PC-9 (cell line): ENCODE data around the gene DCAF17. TPM values are rescaled to one million over a fixed set of nuclear protein-coding genes. Genes with fewer than 3 reads are reported as not detected.
"Not testable (repeated sequence)": the region's sequence is repeated elsewhere in the genome, so short reads cannot be mapped to it uniquely, and the experiment has no call there.

Experiments used
- BruUV-seq: library from RNA; stranded (reverse); fragments of 400-500 nt; replicated peaks from 2 replicates; lab custom pipeline; 2021; lab: Mats Ljungman, UMichigan
- CTCF ChIA-PET: fragments of 300-600 bp; sonication (Branson Sonifier 250); formaldehyde crosslinking; loops from one replicate; lab custom pipeline; 2022; ENCODE audit warnings: antibody characterized with exemption; lab: Charles Lee
- POLR2A ChIA-PET: fragments of 300-600 bp; sonication (Branson Sonifier 250); formaldehyde crosslinking; loops from one replicate; lab custom pipeline; 2022; ENCODE audit warnings: antibody characterized with exemption; ENCODE audit not compliant: unreplicated experiment; lab: Charles Lee
- DNase-seq, 2 experiments: peaks; one replicate each; pipeline versions ENCODE4 v3.0.0 to v3.0.0-alpha.2; 2015 to 2022; ENCODE audit warnings: mixed read lengths in 1 of 2
- H2AFZ ChIP-seq: fragments of 200-600 bp; sonication (generic); 2 replicates; pipeline ENCODE4 v1.8.1; 2017; ENCODE audit warnings: antibody characterized with exemption
- H3F3A ChIP-seq: fragments of 200-600 bp; sonication (generic); 2 replicates; pipeline ENCODE4 v1.8.1; 2017; ENCODE audit warnings: antibody characterized with exemption, mild to moderate bottlenecking, low read depth; ENCODE audit not compliant: insufficient read depth
- H3K27ac ChIP-seq: fragments of 200-600 bp; sonication (generic); 2 replicates; pipeline ENCODE4 v1.6.1; 2016; ENCODE audit warnings: mixed run types
- H3K27me3 ChIP-seq: fragments of 200-600 bp; sonication (generic); 2 replicates; pipeline ENCODE4 v1.6.1; 2016; ENCODE audit warnings: low read depth, mixed run types; ENCODE audit not compliant: insufficient read depth
- H3K36me3 ChIP-seq: fragments of 200-600 bp; sonication (generic); 2 replicates; pipeline ENCODE4 v1.6.1; 2016; ENCODE audit warnings: low read depth, mixed run types
- H3K4me1 ChIP-seq: fragments of 200-600 bp; sonication (generic); replicated peaks from 2 replicates; pipeline ENCODE4 v1.6.1; 2016; ENCODE audit warnings: mixed run types; ENCODE audit not compliant: insufficient read depth
- H3K4me2 ChIP-seq: fragments of 200-600 bp; sonication (generic); 2 replicates; pipeline ENCODE4 v1.6.1; 2017; ENCODE audit warnings: mixed run types
- H3K4me3 ChIP-seq: fragments of 200-600 bp; sonication (generic); 2 replicates; pipeline ENCODE4 v1.6.1; 2016; ENCODE audit warnings: mixed run types
- H3K79me2 ChIP-seq: fragments of 200-600 bp; sonication (generic); 2 replicates; pipeline ENCODE4 v1.6.1; 2017; ENCODE audit warnings: low read depth, mixed run types
- H3K9me2 ChIP-seq: fragments of 200-600 bp; sonication (generic); 2 replicates; pipeline ENCODE4 v1.8.1; 2017; ENCODE audit warnings: mild to moderate bottlenecking; ENCODE audit not compliant: insufficient read depth
- H3K9me3 ChIP-seq: fragments of 200-600 bp; sonication (generic); 2 replicates; pipeline ENCODE4 v1.8.1; 2016; ENCODE audit warnings: low read depth; ENCODE audit not compliant: insufficient read depth
- H4K20me1 ChIP-seq: fragments of 200-600 bp; sonication (generic); 2 replicates; pipeline ENCODE4 v1.8.1; 2017; ENCODE audit not compliant: insufficient read depth
- CTCF ChIP-seq: fragments of 200-600 bp; sonication (generic); conservative IDR thresholded peaks from 2 replicates; pipeline ENCODE4 v1.6.1; 2017; ENCODE audit warnings: mixed run types, antibody characterized with exemption, mild to moderate bottlenecking, moderate library complexity
- EZH2 ChIP-seq: fragments of 200-600 bp; sonication (generic); IDR thresholded peaks from 2 replicates; pipeline ENCODE4 v1.8.0; 2017; ENCODE audit warnings: antibody characterized with exemption, low read depth
- intact Hi-C: fragments of 100-400 bp; cut with micrococcal nuclease; formaldehyde crosslinking; loops from one replicate; pipeline ENCODE4 v1.10.0; 2022; ENCODE audit not compliant: unreplicated experiment
- total RNA-seq: library from RNA; stranded (reverse); gene quantifications from 2 replicates; pipeline ENCODE4 v1.2.3, GENCODE V29; 2021

The DCAF17 gene
- total RNA-seq, 1 experiment from 2014 or later: 22.0 TPM

- Histone ChIP-seq H3K4me2 (no peak overlapping the region), H3K36me3 (no peaks in the 10 kb centered on the region), H3K27me3 (no peaks in the 10 kb centered on the region), H3K4me3 (no peak overlapping the region), H3K27ac (no peak overlapping the region), H3K4me1 (peaks cover 22% of the 10 kb centered on the region), H2AFZ (no peak overlapping the region), H3K9me3 (no peaks in the 10 kb centered on the region), H3K9me2 (no peaks in the 10 kb centered on the region; the same call in 1 of the 2 replicates), H3K79me2 (peaks cover 14% of the 10 kb centered on the region), H4K20me1 (no peaks in the 10 kb centered on the region), H3F3A (peaks cover 7% of the 10 kb centered on the region)
- ChIA-PET POLR2A (no interaction called here), CTCF (no interaction called here)
- no peak for DNase-seq
- BruUV-seq: no TSS peak
- intact Hi-C loops: loop anchor here (5.0 kb wide), 1 partner anchor 380 kb away; no protein-coding TSS in a partner anchor
- TF ChIP-seq CTCF (no peak), EZH2 (no peak)
Observed at GRCh38 chr2:171411791-171412483, 22.1 kb upstream of the DCAF17 start.

- no peaks in the 10 kb centered on the region; the same call in 1 of the 2 replicates for H3K9me2 ChIP-seq
- intact Hi-C loops: loop anchor here (5.0 kb wide), 1 partner anchor 380 kb away; no protein-coding TSS in a partner anchor
Observed at GRCh38 chr2:171412571-171413175, 21.4 kb upstream of the DCAF17 start.

GRCh38 chr2:171414645-171415044 is 19.4 kb upstream of the DCAF17 start:
- POLR2A ChIA-PET, H3K27ac ChIP-seq, H3K9me3 ChIP-seq, H3K36me3 ChIP-seq, H3K9me2 ChIP-seq, H3K79me2 ChIP-seq, BruUV-seq, H3K4me3 ChIP-seq, H3F3A ChIP-seq, CTCF ChIA-PET, H3K27me3 ChIP-seq, DNase-seq, H3K4me2 ChIP-seq, H4K20me1 ChIP-seq, H2AFZ ChIP-seq: not testable (repeated sequence)
- intact Hi-C loops: loop anchor here (5.0 kb wide), 2 partner anchors 367 to 382 kb away; no protein-coding TSS in a partner anchor
- H3K4me1 ChIP-seq: peaks cover 22% of the 10 kb centered on the region

More at GRCh38 chr2:171412571-171413175, 21.4 kb upstream of the DCAF17 start:
- no peak overlapping the region for H3K4me2 ChIP-seq
- H3K27ac ChIP-seq: no peak overlapping the region
- TF ChIP-seq CTCF (no peak), EZH2 (no peak)
- peaks cover 22% of the 10 kb centered on the region for H3K4me1 ChIP-seq
- H2AFZ ChIP-seq: no peak overlapping the region
- peaks cover 9% of the 10 kb centered on the region for H3F3A ChIP-seq
- no TSS peak for BruUV-seq
- peaks cover 9% of the 10 kb centered on the region for H3K79me2 ChIP-seq
- DNase-seq: no peak
- no peak overlapping the region for H3K4me3 ChIP-seq
- H3K36me3 ChIP-seq: no peaks in the 10 kb centered on the region
- H3K27me3 ChIP-seq: no peaks in the 10 kb centered on the region
- ChIA-PET POLR2A (no interaction called here), CTCF (interaction anchor here (0.7 kb wide), 1 partner anchor 276 kb away, joined by 4 read pairs; no protein-coding TSS in a partner anchor)
- no peaks in the 10 kb centered on the region for H4K20me1 ChIP-seq
- H3K9me3 ChIP-seq: no peaks in the 10 kb centered on the region
